Tibial nerve (tissue), 4 donors: ENCODE results near the gene CDPF1. TPM values are rescaled to one million over a fixed set of nuclear protein-coding genes. Genes with fewer than 3 reads are reported as not detected.

Experiments
- DNase-seq, 2 donors: peaks; one replicate each; pipeline ENCODE4 v3.0.0-alpha.2; 2019; ENCODE audit warnings: low spot score in 2 of 2
- H3K27ac ChIP-seq, 4 donors: fragments of 200-600 bp; sonication (generic) in 3 of 4; one replicate each; pipeline ENCODE4 v1.5.1; 2017 to 2019; ENCODE audit warnings: mild to moderate bottlenecking in 1 of 4
- H3K27me3 ChIP-seq, 2 donors: fragments of 200-600 bp; sonication (generic) in 1 of 2; one replicate each; pipeline versions ENCODE4 v1.5.1 to v1.6.0; 2017 to 2019
- H3K36me3 ChIP-seq, 3 donors: fragments of 200-600 bp; sonication (generic); one replicate each; pipeline ENCODE4 v1.5.1; 2018 to 2019
- H3K4me1 ChIP-seq, 4 donors: fragments of 200-600 bp; sonication (generic) in 3 of 4; one replicate each; pipeline ENCODE4 v1.5.1; 2017 to 2019
- H3K4me3 ChIP-seq, 4 donors: fragments of 200-600 bp; sonication (generic) in 3 of 4; one replicate each; pipeline ENCODE4 v1.5.1; 2017 to 2019; ENCODE audit warnings: mild to moderate bottlenecking in 1 of 4, moderate library complexity in 1 of 4
- H3K9me3 ChIP-seq, 4 donors: fragments of 200-600 bp; sonication (generic) in 3 of 4; one replicate each; pipeline ENCODE4 v1.5.1; 2017 to 2019
- EP300 ChIP-seq, 2 donors: sonication (generic); formaldehyde crosslinking; IDR thresholded peaks; one replicate each; pipeline ENCODE4 v1.6.1; 2017; ENCODE audit warnings: antibody characterized with exemption in 2 of 2, mild to moderate bottlenecking in 1 of 2
- POLR2A ChIP-seq, 2 donors: fragments of 450-650 bp; IDR thresholded peaks; one replicate each; pipeline ENCODE4 v1.6.1; 2017; ENCODE audit warnings: antibody characterized with exemption in 2 of 2, mild to moderate bottlenecking in 2 of 2, moderate library complexity in 2 of 2
- WGBS, 2 donors: methylation state at CpG; one replicate each; pipeline ENCODE4 v1.1.5; 2018; 5-methylcytosine and 5-hydroxymethylcytosine counted together
- total RNA-seq, 4 donors: library from RNA; depleted of rRNA; stranded (reverse); fragments of >200 nt; gene quantifications; one replicate each; pipeline ENCODE4 v1.1.0, GENCODE V29; 2016
- TF ChIP-seq, protein P1 (sequence below), 5 experiments: fragments of 200-600 bp in 3 of 5; fragments of 450-650 bp in 2 of 5; sonication (generic) in 3 of 5; IDR thresholded peaks; one replicate each; pipeline ENCODE4 v1.5.1; 2016 to 2019; ENCODE audit warnings: antibody characterized with exemption in 5 of 5, mild to moderate bottlenecking in 3 of 5, moderate library complexity in 2 of 5

Gene CDPF1
- total RNA-seq, 4 donors from 2014 or later: 7.5 to 22.5 (median 17.4) TPM

DNA sequence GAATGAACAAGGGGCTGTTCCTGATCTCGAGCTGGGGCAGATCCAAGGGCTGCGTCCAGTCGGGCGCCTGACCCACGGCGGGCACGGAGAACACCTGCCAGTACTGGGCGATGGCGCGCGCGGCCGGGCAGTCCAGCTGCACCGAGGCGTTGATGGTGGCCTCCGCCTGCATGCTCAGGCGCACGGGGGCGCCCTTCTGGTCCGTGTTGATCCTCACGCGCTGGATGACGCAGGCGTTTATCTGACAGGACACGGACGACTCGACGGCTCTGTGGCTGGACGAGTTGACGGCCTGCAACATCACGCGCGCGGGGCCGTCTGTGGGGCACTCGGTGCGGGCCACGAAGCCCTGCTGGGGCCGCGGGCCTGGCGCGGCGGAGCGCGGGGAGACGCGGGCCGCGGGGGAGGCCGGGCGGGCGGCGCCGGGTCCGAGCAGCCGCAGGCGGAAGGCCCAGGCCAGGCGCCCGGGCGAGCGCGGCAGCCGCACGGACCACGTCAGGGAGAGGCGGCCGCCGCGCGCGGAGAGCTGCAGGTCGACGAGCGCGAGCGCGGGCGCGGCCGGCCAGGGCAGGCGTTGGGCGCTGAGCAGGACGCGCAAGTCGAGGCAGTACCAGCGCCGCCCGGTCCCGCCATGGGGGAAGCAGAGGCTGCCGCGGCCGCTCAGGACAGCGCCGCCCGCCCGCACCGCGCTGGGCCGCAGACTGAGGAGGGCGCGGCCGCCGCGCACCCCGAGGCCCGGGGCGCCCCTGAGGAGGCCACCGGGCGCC, 12.5 kb upstream of the CDPF1 start:
- Histone ChIP-seq H3K9me3 (peaks cover 0 to 4% (median 0%) of the 10 kb centered on the region in 4 donors), H3K27ac (peak overlapping the region in 1 of 4 donors; percentile 25), H3K27me3 (peaks cover 0 to 11% of the 10 kb centered on the region in 2 donors), H3K36me3 (no peaks in the 10 kb centered on the region), H3K4me3 (peak overlapping the region in 3 of 4 donors; percentile 13 to 48 (median 31)), H3K4me1 (peaks cover 0 to 14% (median 7%) of the 10 kb centered on the region in 4 donors)
- TF ChIP-seq EP300 (IDR thresholded peaks at IDR 0.05) (peak in 1 of 2 donors; percentile 25), POLR2A (IDR thresholded peaks at IDR 0.05) (no peak)
- TF ChIP-seq, protein P1, sequence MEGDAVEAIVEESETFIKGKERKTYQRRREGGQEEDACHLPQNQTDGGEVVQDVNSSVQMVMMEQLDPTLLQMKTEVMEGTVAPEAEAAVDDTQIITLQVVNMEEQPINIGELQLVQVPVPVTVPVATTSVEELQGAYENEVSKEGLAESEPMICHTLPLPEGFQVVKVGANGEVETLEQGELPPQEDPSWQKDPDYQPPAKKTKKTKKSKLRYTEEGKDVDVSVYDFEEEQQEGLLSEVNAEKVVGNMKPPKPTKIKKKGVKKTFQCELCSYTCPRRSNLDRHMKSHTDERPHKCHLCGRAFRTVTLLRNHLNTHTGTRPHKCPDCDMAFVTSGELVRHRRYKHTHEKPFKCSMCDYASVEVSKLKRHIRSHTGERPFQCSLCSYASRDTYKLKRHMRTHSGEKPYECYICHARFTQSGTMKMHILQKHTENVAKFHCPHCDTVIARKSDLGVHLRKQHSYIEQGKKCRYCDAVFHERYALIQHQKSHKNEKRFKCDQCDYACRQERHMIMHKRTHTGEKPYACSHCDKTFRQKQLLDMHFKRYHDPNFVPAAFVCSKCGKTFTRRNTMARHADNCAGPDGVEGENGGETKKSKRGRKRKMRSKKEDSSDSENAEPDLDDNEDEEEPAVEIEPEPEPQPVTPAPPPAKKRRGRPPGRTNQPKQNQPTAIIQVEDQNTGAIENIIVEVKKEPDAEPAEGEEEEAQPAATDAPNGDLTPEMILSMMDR (IDR thresholded peaks at IDR 0.05): peak in 3 of 5 experiments; percentile 20 to 31 (median 22)
- 19 to 24% methylated on average over 32 to 92 of the region's 109 CpGs for WGBS, 2 donors
- DNase-seq: peak; percentile 48 to 52

- 85 to 90% methylated on average over 6 of the region's 6 CpGs for WGBS, 2 donors
Measured at GRCh38 chr22:46260038-46260437, 9.9 kb upstream of the CDPF1 start.

GRCh38 chr22:46259374-46259773, 9.3 kb upstream of the CDPF1 start:
- no peak overlapping the region for H3K4me3 ChIP-seq
- DNase-seq: no peak
- H3K9me3 ChIP-seq: peaks cover 0 to 4% (median 0%) of the 10 kb centered on the region in 4 donors
- H3K27ac ChIP-seq: no peak overlapping the region
- H3K36me3 ChIP-seq: peaks cover 0 to 4% (median 0%) of the 10 kb centered on the region in 3 donors
- peaks cover 0 to 11% of the 10 kb centered on the region in 2 donors for H3K27me3 ChIP-seq
- WGBS, 2 donors: 77 to 79% methylated on average over 12 of the region's 12 CpGs
- TF ChIP-seq POLR2A (IDR thresholded peaks at IDR 0.05): no peak
- peak in 1 of 2 donors; percentile 34 for TF ChIP-seq EP300 (IDR thresholded peaks at IDR 0.05)
- TF ChIP-seq, protein P1 (IDR thresholded peaks at IDR 0.05): no peak
- peaks cover 0 to 3% (median 0%) of the 10 kb centered on the region in 4 donors for H3K4me1 ChIP-seq

More at GRCh38 chr22:46260038-46260437, 9.9 kb upstream of the CDPF1 start:
- H3K4me1 ChIP-seq: peaks cover 0 to 3% (median 0%) of the 10 kb centered on the region in 4 donors
- H3K9me3 ChIP-seq: peaks cover 0 to 4% (median 0%) of the 10 kb centered on the region in 4 donors
- peaks cover 0 to 4% (median 0%) of the 10 kb centered on the region in 3 donors for H3K36me3 ChIP-seq
- no peak overlapping the region for H3K27ac ChIP-seq
- TF ChIP-seq EP300 (IDR thresholded peaks at IDR 0.05) (no peak), POLR2A (IDR thresholded peaks at IDR 0.05) (no peak)
- TF ChIP-seq, protein P1 (IDR thresholded peaks at IDR 0.05): no peak
- H3K4me3 ChIP-seq: no peak overlapping the region
- peaks cover 0 to 11% of the 10 kb centered on the region in 2 donors for H3K27me3 ChIP-seq
- DNase-seq: no peak

DNA sequence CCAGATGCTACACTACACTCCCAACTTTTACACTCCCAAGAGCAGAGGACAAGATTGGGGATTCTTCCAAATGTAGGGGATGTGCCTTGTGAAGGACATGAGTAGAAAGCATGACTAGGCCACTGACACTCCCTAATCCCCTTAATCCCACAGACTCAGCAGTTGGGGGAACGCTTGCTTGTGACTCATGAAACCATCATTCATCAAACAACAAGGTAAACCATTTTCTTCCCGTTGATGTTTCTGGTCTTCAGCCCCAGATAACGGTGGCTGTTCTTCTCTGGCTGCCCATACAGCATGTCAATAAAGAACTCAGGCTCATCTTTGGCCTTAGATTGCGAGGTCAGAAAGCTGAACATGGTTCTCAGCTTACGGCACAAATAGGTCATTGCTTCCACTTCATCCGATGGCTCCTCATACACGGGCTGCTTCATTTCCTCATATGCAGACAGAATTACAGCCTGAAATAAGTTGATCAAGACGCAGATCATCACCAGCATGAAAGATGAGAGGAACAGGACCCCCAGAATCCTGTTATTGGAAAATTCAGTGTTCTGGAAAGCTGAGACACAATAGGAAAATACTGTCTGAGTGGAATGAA, 6.4 kb upstream of the CDPF1 start:
- Histone ChIP-seq H3K36me3 (peaks cover 0 to 4% (median 0%) of the 10 kb centered on the region in 3 donors), H3K4me3 (no peak overlapping the region), H3K27me3 (peaks cover 0 to 4% of the 10 kb centered on the region in 2 donors), H3K27ac (no peak overlapping the region), H3K4me1 (peaks cover 0 to 9% (median 4%) of the 10 kb centered on the region in 4 donors), H3K9me3 (peaks cover 0 to 4% (median 0%) of the 10 kb centered on the region in 4 donors)
- no peak for TF ChIP-seq POLR2A (IDR thresholded peaks at IDR 0.05)
- no peak for TF ChIP-seq EP300 (IDR thresholded peaks at IDR 0.05)
- TF ChIP-seq, protein P1 (IDR thresholded peaks at IDR 0.05): no peak
- 75 to 81% methylated on average over 8 of the region's 8 CpGs for WGBS, 2 donors
- DNase-seq: no peak
